ENCODE results near the gene PFDN4.
"Not testable (repeated sequence)": the region's sequence is repeated elsewhere in the genome, so short reads cannot be mapped to it uniquely, and the experiment has no call there.

The PFDN4 gene

DNA sequence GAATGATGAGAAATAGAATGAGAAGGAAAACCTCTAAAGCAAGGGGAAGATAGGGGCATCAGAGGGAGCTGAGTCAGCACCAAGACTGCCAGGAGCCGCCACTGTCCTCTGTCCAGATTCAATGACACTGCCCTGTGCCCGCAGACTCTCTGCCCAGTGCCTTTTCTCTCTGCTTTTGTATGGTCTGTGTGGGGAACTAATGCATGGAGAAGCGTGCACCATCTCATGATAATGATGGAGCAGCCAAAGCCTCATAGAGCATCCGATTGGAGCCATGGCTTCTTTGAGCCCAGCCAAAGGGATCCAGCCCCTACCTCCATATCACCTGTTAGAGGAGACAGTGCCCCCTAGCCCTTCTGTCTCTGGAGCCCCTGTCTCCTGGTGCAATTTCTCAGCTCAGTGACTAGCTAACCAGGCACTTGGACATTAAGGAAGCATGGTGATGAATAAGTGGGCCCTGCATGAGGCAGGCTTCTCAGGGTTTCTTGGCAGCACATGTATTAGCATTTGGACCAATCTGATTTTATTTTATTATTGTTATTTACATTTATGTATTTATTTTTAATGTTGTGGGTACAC, 6.5 kb upstream of the PFDN4 start:
- DNase-seq: no peak

DNA sequence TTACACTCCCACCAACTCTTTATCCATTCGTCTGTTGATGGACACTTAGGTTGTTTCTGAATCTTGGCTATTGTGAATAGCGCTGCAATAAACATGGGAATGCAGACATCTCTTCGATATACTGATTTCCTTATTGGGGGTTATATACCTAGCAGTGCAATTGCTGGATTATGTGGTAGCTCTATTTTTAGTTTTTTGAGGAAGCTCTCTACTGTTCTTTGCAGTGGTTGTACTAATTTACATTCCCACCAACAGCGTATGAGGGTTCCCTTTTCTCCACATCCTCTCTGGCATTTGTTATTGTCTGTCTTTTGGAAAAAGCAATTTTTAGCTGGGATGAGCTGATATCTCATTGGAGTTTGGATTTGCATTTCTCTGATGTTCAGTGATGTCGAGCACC, 4.6 kb upstream of the PFDN4 start:
- no peak for DNase-seq

- no peak for DNase-seq
These were observed 3.8 kb upstream of the PFDN4 start for GRCh38 chr20:54204063-54204462.

DNA sequence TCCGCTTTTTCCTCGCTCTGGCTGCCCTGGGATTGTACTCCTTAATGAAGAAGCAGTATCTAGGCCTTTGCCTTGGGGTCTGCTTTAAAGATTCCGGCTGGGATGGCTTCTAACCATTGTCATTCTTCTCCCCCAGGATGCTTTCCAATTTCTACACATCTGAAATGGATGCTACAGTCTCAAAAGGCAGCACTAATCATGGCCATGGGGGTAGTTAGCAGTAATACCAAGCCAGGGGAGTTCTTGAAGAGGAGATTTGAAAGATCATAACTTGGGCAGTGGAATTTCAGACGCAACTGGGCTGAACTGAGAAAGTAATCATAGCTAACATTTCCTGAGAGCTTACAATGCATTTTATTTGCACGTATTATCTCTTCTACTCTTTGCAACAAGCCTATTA, 3.4 kb upstream of the PFDN4 start:
- no peak for DNase-seq

DNA sequence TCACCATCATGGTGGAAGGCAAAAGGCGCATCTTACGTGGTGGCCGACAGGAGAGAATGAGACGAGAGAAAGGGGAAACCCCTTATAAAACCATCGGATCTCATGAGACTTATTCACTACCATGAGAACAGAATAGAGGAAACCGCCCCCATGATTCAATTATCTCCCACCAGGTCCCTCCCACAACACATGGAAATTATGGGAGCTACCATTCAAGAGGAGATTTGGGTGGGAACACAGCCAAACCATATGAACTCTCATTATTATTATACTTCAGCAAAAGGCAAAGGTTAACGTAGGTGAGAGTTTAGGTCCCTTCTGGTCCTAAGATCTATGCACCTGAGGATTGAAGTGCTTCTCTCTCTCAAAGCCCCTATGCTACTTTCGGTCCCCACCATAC, 2.4 kb upstream of the PFDN4 start:
- DNase-seq: no peak

DNA sequence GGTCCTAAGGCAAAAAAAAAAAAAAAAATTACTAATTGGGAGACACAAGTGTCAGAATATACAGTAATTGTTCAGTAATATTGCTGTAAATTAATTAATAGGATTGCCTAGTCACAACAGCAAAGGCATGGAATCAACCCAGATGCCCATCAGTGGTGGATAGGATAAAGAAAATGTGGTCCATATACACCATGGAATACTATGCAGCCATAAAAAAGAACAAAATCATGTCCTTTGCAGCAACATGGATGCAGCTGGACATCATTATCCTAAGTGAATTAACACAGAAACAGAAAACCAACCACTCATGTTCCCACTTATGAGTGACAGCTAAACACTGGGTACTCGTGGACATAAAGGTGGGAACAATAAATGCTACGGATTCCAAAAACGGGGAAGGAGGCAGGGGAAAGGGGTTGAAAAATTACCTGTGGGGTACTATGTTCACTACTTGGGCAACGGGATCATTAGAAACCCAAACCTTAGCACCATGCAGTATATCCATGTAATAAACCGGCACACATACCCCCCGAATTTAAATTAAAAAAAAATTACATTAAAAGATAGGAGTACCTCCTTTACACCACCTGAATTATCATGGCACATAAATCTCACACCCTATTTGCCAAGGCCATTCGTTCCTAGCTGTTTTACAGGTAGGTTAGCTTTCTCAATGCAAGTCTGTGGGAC, 689 bp upstream of the PFDN4 start:
- no peak for DNase-seq

DNA sequence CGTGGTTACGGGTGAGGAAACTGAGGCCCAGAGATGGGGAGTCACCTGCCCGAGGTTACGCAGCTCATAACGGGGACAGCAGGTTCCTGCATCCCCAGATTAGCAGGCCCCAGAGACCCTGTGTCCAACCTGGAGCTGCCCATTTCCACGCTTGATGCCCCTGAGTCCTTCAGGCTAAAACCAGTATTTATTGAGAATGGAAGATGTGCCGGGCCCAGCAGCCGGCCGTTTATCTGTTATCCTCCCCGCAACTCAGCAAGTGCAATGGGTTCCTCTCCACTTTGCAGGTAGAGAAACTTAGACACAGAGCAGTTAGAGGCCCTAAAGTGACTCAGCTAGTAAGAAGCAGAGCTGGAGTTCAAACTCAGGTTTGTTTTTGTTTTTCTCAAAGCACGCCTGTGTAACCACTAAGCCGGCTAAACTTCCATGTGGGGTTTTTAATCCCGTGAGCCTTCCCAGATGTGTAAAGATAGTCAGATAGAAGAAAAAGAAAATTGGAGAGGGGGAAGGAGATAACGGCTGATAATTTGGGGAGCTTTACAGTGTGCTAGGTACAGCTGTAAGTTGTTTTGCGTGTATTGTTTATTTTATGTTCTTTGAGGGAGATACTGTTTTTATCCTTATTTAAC, 775 bp downstream of the PFDN4 start:
- DNase-seq: no peak

GRCh38 chr20:54209216-54209813, 1.4 kb downstream of the PFDN4 start:
- no peak for DNase-seq

DNA sequence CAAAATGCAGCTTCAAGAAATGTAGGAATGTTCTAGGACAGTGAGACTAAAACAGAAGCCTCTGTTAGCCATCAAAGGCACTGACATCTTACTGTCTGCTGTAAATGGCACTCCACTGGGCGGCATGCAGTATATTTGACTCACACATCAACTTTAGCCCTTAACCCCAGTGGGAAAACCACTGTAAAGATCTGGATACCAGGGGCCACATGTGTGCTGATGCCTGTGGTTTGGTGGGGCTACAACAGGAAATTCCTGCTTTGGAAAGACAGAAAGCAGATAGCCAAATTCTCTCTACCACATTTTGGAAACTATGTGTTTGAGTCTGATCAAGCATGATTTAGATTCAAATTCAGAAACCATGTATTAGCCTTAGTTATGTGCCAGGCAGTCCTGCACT, 4.3 kb downstream of the PFDN4 start:
- DNase-seq: no peak

- DNase-seq: no peak
These were observed 5.0 kb downstream of the PFDN4 start for GRCh38 chr20:54212871-54213270.

GRCh38 chr20:54214566-54214965, 6.7 kb downstream of the PFDN4 start:
- no peak for DNase-seq

GRCh38 chr20:54215157-54215789, 7.4 kb downstream of the PFDN4 start:
- DNase-seq: no peak

DNA sequence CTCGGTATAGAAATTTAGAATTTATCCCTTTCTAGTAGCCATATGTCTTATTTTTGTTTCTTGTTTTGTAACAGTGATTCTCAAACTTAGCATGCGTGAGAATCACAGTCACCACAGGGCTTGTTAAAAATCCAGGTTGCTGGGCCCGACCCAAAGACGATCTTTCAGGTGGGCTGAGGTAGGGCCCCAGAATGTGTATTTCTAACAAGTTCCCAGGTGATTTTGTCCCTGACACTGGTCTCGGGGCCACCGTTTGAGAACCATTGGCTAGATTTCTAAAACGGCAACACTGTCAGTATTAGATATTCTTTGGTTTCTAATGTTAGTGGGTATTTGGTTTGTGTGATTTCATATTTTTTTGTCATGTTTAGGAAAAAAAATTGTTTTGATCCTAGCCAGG, 9.9 kb downstream of the PFDN4 start:
- DNase-seq: no peak

DNA sequence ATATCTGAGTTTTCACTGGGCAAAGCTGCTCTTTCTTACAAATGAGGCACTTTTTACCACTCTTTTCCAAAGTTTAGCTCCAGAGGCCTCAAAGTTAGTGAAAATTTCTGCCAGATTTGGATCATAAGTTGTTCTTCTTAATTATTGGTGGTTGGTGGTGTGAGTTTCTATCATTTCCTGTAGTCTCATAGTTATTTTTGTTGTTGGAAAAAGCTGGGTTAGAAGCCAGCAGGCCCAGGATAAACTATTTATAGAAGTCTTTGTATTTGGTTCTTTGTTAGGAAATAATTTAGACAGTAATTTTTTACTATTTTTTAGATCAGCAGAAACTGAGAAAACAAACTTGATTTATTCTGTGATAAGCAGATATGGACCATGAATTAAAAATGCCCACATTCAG, 10.6 kb downstream of the PFDN4 start:
- no peak for DNase-seq

- no peak for DNase-seq
These were observed 12.0 kb downstream of the PFDN4 start for GRCh38 chr20:54219751-54220426.

DNA sequence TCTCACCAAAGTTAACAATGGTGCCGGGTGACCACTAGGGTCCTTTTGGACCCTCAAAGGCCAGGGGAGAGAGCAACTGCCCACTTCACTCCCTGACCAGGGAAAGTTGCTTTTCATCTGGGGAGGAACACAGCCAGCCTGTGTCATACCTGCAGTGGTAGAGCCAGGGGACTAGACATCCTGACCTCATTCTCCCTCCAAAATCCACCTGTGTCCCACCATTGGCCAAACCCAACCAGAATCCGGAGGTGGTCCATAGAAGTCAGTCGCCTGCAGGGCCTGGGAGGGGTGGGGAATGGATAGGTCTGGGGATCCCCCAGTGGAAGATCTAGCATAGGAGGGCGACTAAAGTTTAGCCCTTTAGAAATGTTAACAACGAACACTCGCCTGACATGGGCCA, 12.8 kb downstream of the PFDN4 start:
- no peak for DNase-seq

- DNase-seq: no peak
These were observed 13.5 kb downstream of the PFDN4 start for GRCh38 chr20:54221353-54221752.

- DNase-seq: no peak
These were observed 14.4 kb downstream of the PFDN4 start for GRCh38 chr20:54221996-54222890.

GRCh38 chr20:54223285-54223684, 15.4 kb downstream of the PFDN4 start:
- DNase-seq: no peak

- no peak for DNase-seq
These were observed 15.9 kb downstream of the PFDN4 start for GRCh38 chr20:54223751-54224150.

- not testable (repeated sequence) for DNase-seq
These were observed 16.8 kb downstream of the PFDN4 start for GRCh38 chr20:54224642-54225041.

DNA sequence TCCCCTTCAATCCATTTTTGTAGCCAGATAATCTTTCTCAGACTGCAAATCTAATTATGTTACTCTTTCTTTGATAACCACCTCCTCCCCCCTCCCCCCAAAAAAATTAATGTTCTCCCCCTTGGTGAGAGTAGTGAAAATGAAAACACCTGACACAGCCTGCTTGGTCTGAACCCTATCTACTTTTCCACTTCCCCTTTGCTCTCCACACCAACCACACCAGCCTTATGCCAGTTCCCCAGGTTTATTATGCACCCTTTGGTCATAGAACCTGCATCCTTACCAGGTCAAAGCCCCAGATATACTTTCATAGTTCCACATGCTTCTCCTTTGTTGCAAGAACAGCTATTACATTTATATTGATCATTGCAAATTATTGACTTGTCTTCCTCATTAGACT, 19.4 kb downstream of the PFDN4 start:
- no peak for DNase-seq

Data from activated CD4-positive, CD25-positive, alpha-beta regulatory T cell treated with anti-CD3 and anti-CD28 coated beads, Interleukin-2, amount 50 U/mL, for 72 hours (primary cell).